Measurements from ENCODE around the gene PTPRJ. TPM values are rescaled to one million over a fixed set of nuclear protein-coding genes. Genes with fewer than 3 reads are reported as not detected.

PTPRJ gene
- total RNA-seq, 1 donor from 2014 or later = 214 TPM

DNA sequence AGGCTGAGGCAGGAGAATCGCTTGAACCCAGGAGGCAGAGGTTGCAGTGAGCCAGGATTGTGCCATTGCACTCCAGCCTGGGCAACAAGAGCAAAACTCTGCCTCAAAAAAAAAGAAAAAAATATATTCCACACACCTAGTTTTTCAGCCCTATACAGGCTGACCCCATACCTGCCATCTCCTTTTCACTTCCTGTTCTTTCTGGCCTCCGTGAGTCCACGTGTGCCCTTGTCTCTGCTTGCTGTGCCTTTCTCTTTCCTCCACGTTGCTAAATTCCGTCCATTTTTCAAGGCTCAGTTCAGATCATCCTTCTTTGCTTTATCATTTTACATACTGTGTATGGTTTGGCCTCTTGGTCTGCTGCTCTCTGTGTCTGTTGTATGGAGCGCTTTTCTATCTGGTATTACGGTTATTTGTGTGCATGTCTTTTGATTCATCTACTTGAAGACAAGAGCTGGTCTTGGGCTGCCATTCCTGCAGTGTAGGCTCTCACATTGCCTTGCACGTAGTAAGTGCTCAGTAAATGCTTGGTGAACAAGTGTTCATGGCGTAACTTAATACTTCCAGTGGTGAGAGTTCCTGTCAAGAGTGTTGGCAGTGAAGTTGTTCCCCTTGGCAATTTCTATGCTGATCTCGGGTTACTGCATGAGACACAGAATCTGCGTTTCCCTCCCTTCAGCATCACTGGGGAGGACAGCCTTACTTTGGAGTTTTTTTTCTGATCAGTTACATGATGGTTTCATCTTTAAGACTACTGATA, 57.5 kb downstream of the PTPRJ start:
- no peak for DNase-seq (ENCODE audit: low read depth)

DNA sequence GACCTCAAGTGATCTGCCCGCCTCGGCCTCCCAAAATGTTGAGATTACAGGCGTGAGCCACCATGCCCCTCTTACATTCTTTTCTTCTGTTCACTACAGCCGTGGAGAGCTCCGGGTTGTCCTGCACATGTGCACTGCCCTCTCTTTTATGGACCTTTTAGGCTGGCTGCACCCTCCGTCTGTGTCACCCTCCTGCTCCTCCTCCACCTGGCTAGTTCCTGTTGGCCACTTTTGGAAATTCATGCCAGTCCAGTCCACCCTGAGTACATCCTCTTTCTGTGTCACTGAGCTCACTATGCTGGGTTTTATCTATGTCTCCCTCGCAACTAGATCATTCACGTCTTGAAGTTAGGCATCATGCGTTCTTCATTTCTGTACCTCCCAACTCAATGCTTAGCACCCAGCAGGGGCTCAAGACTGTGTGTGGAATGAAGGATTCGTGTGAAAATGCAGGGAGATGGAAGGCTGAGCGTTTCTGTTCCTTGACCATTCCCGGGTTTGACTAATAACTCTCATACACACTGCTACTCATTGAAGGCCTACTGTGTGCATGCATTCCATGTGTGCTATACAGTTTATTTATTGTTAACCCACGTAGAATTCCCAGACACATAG, 60.6 kb downstream of the PTPRJ start:
- DNase-seq (ENCODE audit: low read depth) = no peak

DNA sequence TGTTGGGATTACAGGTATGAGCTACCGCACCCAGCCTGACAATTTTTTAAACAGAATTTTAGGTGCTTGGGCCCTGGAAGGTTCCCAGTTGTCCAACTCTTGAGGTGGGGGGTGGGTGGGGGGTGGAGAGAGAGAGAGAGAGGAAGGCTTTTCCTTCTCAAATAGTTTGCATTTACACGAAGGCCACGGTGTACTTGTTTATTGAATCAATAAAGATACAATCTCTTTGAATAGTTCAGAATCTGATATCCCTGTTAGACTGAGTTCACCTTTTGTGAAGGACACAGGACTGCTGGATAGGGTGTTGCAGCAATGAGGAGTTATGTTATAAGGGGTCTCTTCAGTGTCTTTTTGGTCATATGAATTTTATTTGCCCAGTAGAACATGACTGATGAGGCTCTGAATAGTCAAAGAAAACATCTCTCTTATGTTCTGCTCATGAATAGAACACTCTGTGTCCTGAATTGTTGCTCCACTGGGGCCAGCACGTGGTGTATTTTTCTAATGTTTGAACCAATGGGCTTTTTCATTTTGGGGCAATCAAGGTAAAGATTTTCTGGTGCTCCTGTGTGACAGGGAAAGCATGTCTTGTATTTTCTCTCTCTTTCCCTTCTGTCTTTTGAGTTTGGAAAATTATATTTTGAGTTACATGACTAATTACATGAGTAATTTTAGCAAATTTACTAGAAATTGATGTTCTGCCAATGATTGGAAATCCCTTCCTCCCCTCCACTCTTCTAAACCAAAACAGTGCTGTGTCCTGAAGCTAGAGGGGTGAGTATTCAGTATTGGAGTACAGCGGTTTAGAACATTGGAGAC, 61.7 kb downstream of the PTPRJ start:
- DNase-seq (ENCODE audit: low read depth) = no peak

DNA sequence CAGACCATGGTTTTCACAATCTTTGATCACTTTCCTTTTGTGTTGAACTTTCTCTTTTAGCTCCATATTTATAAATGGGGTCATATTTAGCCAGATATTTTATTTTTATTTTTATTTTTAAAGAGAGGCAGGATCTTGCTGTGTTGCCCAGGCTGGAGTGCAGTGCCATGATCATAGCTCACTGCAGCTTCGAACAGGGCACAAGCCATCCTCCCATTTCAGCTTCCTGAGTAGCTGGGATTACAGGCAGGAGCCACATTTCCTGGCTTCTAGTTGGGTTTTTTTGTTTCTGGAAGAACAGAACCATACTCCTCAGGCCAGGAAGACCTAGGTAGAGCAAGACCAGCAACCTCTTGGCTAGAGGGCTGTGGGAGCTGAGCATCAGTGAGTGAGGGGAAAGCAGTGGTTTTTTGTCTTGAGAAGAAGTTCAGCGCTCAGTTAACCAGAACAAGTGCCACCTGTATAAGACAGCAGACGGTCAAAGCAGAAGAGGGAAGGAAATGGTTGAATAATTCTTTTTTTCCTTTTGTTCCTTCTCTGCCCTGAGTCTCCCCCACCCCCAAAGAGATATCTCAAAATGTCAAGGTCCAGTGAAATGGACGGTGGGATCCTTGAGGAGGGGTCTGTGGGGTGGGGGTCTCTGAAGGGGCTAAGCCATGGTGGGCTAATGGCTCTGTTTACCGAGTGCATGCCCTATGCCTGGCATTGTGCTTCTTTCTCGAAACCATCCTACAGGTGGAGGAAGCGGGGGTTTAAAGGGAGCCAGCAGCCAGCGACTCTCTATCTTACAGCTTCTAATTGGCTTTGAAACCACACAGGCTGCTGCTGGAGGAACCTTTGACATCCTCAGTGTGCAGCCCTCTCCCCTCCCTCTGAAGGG, 63.0 kb downstream of the PTPRJ start:
- no peak for DNase-seq (ENCODE audit: low read depth)

DNA sequence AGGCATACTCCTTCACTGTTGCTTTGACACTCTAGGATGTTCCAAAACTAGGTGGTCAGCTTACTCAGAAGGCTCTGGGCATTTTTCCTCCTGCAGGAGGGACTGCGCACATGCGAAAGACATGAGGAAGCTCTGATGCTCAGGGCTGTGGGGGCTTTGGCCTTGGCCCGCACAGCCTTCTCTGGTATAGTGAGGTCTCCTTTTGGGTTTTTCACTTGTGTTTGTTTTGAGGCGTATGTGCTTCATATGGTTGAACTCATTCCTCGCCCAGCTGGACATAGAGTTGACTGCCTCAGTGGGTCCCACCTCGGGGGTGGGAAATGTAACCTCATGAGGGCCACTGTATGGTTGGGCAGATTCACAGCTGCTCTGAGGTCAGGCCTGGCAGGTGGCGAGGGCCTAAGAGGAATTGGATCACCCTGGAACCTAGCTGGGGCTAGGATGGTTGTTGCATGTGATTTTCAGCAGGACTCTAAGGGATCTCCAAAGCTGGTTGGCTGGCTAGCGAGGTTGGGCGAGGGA, 63.7 kb downstream of the PTPRJ start:
- no peak for DNase-seq (ENCODE audit: low read depth)

DNA sequence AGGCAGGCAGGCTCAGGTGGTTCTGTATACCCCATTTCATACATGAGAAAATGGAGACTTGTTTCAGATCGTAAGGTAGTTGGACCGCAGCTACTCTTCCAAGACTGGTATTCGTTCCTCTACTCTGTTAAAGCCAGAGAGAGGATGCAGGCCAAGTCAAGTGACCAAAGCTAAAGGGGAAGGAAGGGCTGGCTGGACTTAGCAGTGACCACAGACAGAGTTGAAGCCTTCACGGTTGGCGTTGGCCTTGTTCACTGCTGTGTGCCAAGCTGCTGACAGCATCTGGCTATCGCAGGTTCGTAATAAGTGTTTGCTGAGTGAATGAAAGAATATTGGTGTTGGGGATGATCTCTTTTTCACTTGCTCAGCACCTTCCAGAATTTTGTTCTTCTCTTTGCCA, 64.2 kb downstream of the PTPRJ start:
- no peak for DNase-seq (ENCODE audit: low read depth)

DNA sequence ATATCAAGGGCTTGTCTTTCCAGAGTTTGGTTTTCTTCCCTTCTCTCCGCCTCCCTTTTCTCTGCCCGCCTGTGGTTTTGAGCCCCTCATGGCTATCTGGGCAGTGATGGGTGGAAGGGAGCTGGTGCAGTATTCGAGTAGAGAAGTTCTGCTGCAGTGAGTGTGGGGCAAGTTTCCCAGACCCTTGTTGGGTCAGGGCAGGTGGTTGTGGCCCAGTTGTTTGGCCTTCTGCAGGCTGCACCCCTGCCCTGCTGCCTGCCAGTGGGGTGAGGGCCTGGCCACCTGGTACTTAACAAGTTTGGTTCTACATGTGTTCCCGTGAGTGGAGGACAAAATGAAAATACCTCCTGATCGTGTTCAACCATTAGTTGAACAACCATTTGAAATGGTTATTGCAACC, 65.2 kb downstream of the PTPRJ start:
- DNase-seq (ENCODE audit: low read depth) = no peak

DNA sequence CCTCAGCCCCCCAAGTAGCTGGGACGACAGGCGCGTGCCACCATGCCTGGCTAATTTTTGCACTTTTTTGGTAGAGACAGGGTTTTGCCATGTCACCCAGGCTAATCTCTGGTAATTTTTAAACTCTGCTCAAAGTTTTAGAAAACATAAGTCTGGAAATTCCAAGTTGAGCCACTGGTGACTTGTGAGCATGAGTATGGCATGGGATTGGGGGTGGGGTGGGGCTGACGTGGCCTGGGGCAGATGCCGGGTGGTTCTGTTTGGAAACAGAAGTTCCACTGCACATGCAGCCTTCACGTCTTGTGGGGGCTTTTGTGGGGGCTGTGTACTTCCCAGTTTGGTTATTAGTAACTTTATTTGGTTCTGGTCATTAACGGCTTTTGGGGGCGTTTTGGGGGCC, 67.3 kb downstream of the PTPRJ start:
- DNase-seq (ENCODE audit: low read depth) = peak; percentile 87

DNA sequence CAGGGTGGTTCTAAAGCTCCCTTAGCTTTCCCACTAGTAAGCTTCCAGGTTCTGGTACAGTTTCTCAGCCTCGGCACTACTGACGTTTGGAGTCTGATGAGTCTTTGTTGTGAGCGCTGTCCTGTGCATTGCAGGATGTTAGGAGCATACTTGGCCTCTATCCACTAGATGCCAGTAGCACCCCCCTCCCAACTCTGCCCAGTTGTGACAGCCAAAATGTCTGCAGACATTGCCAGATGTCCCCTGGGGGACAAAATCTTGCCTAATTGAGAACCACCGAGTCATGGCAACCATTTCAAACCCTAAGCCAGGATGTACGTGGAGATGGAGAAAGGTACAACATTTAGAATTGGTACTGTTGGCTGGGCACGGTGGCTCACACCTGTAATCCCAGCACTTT, 68.7 kb downstream of the PTPRJ start:
- DNase-seq (ENCODE audit: low read depth) = no peak

DNA sequence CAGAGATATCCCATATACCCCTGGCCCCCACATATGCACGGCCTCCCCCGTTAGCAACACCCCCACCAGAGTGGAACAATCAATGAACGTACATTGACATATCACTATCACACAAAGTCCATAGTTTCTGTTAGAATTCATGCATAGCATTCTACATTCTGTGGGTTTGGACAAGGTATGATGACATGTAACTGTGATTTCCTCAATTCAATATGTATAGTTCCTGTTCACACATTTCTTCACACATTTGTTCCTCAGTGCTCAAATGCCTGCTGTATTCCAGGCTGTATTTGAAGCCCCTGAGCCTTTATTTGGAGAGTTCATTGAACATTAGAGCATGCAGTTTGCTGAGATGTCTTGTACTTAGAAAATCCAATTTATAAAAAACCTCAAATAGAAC, 69.9 kb downstream of the PTPRJ start:
- DNase-seq (ENCODE audit: low read depth) = no peak

DNA sequence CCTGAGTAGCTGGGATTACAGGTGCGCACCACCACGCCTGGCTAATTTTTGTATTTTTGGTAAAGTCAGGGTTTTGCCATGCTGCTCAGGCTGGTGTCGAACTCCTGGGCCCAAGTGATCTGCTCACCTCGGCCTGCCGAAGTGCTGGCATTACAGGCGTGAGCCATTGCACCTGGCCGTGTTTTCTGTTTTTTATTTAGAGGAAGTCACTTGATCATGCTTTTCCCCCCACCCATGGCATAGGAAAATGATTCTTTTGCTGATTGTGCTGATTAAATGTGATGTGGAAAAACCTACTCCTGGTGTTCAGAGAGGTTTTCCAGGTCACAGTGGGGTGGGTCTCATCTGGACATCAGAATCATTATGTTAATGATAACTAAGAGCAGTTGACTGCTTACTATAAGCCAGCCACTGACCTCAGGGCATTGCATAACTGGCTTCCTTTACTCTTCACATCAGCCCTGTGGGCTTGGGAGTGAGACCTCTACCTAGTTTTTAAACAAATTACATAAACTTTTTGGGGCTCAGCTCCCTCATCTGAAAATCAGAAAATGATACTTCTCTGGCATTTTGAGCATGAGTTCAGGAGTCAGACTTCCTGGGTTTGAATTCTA, 71.0 kb downstream of the PTPRJ start:
- DNase-seq (ENCODE audit: low read depth) = peak; percentile 44

DNA sequence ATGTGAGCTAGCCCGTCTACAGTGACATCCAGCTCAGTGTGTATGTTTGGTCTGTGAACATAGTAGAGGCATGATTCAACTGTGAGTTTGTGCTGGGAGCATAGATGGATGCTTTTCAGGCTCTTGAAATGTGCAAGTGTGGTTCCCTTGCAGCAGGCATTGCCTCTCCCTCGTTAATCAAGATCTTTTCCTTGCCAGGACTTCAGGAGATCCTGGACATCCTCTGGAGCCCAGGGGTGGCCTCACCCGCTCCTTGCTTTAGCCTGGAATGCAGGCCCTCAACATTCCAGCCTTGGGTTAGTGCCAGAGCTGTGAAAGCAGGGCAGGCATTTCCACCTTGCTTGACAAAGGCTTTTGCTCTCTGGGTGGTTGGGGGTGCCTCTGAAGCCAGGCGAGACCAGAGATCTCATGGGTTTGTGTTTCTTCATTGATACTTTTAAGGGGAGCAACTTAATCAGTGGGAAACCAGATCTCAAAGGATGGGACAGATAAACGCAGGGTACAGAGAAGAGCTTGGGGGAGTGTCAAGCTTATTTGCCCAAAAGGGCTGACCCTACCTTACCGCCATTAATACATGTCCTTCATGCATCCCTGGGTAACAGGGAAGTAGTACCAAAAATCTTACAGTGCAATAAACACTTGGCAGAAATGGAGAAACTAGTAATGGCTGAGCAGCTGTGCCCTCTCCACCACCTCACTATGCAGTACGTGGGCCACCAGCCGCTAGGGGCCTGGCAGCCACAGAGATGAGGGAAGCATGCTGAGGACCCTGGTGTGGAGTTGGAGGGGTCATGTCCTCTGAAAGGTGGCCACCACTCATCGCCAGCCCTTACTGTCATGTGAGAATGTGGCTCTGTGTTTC, 72.1 kb downstream of the PTPRJ start:
- peak; percentile 85 for DNase-seq (ENCODE audit: low read depth)

DNA sequence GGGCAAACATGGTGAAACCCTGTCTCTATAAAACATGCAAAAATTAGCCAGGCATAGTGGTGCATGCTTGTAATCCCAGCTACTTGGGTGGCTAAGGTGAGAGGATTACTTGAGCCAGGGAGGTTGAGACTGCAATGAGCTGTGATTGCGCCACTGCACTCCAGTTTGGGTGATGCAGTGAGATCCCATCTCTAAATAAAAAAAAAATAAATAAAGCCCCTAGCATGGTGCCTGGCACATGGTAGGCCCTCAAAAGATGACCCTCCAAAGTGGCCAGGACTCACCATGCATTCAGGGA, 74.6 kb downstream of the PTPRJ start:
- no peak for DNase-seq (ENCODE audit: low read depth)

DNA sequence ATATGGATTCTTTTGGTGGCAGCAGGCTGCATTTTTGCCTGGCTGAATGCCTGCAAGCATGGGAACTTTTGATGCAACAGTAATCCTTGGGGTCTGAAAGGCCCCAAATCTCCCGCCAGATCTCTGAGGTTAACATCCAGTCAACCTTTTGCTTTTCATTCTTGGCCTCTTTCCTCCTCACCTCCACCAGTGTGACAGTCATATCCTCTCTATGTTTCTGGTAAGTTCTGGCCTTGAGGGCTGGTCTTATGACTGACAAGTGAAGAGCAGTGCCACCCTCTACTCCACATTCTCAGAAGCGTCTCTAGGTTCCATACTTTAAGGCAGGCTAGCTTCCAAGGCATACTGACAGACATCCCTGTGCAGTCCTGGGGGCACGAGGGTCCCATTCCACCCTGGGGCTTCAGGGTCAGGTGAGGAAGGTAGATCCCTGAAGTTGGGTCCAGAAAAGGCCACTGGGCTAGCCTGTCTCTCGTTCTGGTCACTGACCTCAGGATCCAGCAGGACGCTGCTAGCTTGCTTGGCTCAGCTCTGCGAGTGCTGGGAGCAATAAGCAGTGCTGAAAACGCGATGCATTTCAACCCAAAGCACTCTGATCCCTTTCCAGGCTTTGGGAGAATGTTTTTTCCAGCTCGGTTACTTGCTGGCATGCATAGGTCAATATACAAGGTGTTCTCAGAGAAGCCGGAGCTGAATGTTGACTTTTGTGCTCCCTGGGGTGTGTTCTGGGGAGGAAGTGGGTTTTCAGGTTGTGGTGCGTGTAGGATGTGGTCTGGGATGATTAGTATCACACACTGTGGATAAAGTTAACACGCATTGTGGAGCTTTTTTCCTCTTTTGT, 75.2 kb downstream of the PTPRJ start:
- peak; percentile 98 for DNase-seq (ENCODE audit: low read depth)

DNA sequence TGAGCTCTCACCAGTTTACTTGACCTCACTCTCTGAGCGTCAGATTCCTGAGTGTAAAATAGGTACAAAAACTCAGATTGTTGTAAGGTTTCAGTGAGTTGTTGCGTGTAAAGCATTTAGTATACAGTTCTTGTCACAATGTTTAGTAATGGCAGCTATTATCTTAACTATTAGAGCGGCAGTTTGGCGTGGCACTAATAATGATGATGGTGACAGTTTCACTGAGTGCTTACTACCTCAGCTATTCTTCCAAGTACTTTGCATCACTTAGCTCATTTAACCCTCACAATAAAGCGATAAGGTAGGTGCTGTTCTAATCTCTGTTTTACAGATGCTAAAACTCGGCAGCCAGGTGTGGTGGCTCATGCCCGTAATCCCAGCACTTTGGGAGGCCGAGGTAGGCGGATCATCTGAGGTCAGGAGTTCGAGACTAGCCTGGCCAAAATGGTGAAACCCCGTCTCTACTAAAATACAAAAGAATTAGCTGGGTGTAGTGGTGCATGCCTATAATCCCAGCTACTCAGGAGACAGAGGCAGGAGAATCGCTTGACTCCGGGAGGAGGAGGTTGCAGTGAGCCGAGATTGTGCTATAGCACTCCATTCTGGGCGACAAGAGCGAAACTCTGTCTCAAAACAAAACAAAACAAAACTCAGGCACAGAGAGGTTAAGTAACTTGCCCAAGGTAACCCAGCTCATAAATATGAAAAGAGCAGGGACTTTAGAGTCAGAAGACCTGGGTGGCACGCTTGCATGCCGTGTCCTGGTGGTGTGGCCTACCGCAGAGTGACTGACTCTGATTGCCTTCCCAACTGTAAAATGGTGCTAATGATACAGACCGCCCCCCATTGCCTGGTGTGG, 76.2 kb downstream of the PTPRJ start:
- DNase-seq (ENCODE audit: low read depth) = no peak

DNA sequence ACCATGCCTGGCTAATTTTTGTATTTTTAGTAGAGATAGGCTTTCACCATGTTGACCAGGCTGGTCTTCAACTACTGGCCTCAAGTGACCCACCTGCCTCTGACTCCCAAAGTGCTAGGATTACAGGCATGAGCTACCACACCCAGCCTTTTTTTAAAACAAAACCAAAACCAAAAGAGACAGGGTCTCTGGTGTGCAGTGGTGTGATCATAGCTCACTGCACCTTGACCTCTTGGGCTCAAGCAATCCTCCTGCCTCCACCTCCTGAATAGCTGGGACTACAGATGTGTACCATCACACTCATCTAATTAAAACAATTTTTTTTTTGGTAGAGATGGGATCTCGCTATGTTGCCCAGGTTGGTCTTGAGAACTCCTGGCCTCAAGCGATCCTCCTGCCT, 77.7 kb downstream of the PTPRJ start:
- DNase-seq (ENCODE audit: low read depth) = no peak

DNA sequence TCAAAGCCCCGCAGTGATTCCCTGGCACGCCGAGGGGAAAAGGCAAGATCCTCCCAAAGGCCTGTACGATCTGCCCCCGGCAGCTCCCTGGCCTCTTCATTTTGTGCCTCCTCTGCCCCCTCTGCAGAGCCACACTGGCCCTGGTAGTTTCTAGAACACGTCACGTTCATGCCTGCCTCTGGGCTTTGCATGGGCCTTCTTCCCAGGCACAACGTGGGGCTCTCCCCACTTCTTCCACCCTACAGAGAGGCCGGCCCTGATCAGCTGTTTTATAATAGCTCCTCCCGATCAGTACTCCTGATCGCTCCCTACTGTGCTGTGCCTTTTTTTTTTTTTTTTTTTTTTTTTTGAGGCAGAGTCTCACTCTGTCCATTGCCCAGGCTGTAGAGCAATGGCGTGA, 78.4 kb downstream of the PTPRJ start:
- DNase-seq (ENCODE audit: low read depth) = no peak

DNA sequence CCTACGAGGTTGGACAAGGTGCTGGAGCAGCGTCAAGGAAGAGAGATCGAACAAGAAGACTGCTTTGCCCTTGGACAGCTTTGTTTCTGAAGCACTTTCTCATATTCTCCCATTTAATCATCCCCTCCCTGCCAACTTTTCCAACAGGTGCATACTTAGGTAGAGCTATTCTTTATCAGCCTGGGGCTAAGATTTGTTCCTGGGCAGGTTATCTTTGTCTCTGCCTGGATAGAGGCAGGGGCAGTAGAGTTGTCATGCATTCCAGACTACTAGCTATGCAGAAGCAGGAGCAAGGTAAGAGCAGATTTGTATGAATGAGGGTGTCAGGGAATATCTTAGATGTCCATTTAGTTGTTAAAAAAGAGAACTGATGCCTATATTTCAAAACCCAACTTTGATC, 82.3 kb downstream of the PTPRJ start:
- no peak for DNase-seq (ENCODE audit: low read depth)

Data from renal cortical epithelial cell (primary cell).